GM19193 (cell line): ENCODE data around the gene RAP1GDS1.

ENCODE experiments used
- POLR2A ChIP-seq: IDR thresholded peaks from 4 replicates; pipeline ENCODE4 v1.6.1; 2011; ENCODE audit not compliant: insufficient read depth, insufficient read length; ENCODE audit errors: extremely low read depth

RAP1GDS1 gene

DNA sequence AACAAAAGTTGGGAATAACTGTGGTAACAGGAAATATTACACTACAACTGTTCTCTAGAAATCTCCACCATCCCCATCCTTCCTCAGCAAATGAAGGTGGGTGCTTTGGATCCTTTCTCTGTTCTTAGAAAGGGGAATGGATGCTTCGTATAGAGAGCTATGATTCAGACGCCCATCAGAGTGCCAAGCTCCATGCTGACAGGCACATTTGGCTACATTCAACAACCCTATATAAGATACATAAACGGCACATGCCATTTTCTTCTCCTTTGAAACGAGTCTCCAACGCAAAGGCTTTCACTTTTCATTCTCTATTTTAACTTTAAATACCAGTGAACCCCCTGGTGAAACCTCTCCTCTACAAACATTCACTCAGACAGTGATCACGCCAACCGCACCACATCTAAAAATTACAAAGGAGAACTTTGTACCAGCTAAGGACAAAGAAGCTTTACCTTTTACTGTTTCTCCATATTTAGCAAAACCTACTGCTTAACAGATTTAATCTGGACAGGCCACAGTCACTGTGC is 224.7 kb downstream of the RAP1GDS1 start:
- no peak for TF ChIP-seq POLR2A

DNA sequence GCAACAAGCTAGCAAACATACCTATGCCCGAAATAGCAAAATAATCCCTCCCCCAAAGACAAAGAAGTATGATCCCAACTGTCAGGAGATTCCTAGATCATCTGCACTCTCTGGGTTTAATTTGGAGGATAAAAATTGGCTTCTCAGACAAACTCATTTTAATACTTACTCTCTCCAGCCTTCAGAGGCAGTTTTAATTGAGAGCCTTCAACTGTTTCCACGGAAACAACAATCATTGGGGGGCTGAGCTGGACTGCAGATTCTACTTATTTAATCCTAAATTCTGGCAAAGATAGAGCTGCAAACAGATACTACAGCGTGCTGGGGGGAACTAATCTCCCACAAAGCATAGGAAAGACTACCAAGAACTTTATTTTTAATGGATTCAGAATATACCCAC is 229.1 kb downstream of the RAP1GDS1 start:
- TF ChIP-seq POLR2A: no peak

DNA sequence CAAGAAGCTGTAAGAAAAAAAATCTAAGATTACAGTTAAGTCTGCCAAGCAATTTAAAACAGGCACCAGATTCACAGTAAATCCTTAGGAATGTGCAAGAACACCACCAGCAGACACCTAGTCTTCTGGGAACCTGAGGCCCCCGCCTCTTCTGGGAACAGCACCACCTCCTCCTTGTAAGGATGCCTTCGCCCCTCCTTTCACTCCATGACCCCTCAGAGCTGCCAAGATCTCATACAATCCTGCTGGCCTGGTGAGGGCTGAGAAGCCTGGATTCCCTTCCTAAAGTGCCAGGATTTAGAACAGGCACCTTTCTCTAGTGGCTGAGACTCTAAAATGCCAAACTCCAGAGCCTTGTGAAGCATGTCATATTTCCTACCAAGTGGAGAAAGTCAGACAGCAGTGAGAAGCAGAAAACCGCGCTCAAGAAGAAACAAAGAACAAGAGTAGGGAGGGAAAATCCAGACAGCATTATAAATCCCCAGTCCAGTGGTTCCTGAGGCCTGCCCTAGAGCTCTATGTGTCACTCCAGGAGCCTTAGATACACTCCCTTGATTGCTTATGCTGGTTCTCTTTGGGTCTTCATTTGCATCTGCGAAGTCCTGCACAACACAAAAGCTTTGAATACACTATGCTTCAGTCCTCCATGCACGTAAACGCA is 230.8 kb downstream of the RAP1GDS1 start:
- TF ChIP-seq POLR2A: no peak

DNA sequence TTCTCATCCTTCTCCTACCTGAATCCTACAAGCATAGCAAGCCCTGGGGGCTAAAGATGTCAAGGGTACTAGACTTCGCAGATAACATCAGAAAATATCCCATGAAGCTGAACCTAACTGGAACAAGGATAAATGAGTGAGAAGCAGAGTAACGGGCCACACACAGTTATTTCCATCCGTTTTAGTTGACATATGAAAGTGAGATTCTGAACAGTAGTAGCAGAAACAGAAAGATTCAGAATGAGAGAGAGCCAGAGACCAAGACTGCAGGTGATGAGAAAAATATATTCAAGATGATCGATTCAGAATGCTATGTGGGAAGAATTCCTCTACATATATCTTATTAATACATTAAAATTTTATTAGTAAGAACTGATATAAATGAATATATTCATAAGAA is 232.1 kb downstream of the RAP1GDS1 start:
- TF ChIP-seq POLR2A: no peak
